SK-N-SH (cell line): ENCODE results near the gene IQGAP2.

Experiments used
- CTCF ChIP-seq: fragments of 200-600 bp; sonication (generic); IDR thresholded peaks from 2 replicates; pipeline ENCODE4 v1.6.1; 2017; ENCODE audit warnings: antibody characterized with exemption, mild to moderate bottlenecking, moderate library complexity
- MXI1 ChIP-seq: IDR thresholded peaks from 2 replicates; pipeline ENCODE4 v1.6.1; 2012; ENCODE audit warnings: mild to moderate bottlenecking, low read depth, low read length, improper control_type of control experiment
- POLR2AphosphoS5 ChIP-seq: IDR thresholded peaks from 2 replicates; pipeline ENCODE4 v1.6.1; 2012; ENCODE audit warnings: low read depth, low read length
- RFX5 ChIP-seq: IDR thresholded peaks from 2 replicates; pipeline ENCODE4 v1.6.1; 2012; ENCODE audit warnings: mild to moderate bottlenecking, improper control_type of control experiment, low read length
- YY1 ChIP-seq: IDR thresholded peaks from 2 replicates; pipeline ENCODE4 v1.4.0; 2012; ENCODE audit warnings: low read depth, mild to moderate bottlenecking

DNA sequence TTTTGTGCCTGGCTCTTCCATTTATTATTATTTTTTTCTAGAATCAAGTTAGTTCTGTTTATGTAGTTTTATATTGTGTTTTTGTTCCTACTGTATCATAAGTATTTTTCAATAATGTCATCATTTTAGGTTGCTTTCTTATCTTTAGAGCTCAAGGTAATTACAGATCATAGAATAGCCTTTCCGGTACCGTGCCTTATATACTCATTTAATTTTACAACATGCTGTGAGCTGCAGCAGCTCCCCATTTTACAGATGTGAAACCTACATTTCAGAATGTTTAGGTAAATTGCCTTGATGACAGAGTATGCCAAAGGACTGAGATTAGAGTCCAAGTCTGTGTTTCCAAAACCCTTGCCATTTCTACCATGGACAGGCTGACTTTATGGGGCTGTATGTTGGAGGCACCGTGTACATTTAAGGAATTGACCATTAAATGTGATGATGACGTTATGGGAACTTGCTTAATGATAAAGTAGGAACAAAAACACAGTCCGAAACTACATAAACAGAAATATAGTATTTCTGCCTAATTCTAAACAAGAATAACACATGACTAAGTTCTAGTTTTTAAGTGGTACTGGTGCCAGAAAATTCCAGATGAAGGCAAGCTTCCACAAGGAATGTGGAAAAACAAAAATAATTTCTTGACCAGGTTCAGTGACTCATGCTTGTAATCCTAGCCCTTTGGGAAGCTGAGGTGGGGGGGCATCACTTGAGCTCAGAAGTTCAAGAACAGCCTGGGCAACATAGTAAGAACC lies 97.7 kb downstream of the IQGAP2 start:
- TF ChIP-seq POLR2AphosphoS5 (no peak), MXI1 (no peak), YY1 (no peak), CTCF (no peak), RFX5 (no peak)
